ENCODE data around the gene CD24.

Gene CD24

DNA sequence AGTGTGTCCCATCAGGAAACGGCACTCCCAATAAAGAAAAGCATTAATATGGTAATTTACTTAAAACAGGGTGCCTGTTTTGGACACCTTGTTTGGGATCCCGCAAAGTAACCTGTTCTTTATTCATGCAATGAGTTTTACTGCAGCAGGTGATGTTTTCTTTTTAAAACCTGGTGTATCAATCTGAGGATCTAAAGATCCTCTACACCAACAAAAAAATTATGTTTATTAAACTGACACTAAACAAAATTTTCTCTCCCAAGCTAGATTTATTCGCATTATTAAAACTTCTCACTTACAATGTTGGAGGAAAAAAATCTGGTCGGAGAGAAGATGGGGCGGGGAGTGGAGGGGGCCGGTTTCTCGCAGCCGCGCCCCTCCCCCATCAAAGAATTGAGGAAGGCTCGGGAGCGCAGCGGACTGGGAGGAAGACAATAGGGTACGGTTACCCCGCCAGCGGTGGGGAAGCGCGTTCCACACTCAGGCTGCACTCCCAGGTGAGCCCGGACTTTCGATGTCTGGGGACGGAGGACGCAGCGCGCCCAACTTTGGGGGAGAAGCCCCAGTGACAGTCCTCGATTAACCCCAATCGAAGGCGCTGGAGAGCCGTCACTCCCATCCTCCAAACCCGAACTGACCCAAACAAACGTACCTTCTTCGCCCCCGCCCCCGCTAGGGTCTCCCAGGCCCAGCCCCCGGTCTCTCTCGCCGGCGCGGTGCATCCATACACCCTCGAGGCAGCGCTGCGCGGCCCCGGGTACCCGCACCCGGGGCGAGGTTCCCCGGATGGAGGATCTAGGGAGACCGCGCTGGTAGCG is 1.3 kb downstream of the CD24 start:
- TF ChIP-seq, protein P1, sequence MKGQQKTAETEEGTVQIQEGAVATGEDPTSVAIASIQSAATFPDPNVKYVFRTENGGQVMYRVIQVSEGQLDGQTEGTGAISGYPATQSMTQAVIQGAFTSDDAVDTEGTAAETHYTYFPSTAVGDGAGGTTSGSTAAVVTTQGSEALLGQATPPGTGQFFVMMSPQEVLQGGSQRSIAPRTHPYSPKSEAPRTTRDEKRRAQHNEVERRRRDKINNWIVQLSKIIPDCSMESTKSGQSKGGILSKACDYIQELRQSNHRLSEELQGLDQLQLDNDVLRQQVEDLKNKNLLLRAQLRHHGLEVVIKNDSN (IDR thresholded peaks at IDR 0.05) = no peak
- no peak for TF ChIP-seq RAD21 (IDR thresholded peaks at IDR 0.05; ENCODE audit: low read depth)
- TF ChIP-seq CEBPB (IDR thresholded peaks at IDR 0.05) = no peak
- no peak for TF ChIP-seq ZBTB7A (IDR thresholded peaks at IDR 0.05; ENCODE audit: low read depth)
- TF ChIP-seq EP300 (IDR thresholded peaks at IDR 0.05; ENCODE audit: borderline replicate concordance) = no peak
- no peak for TF ChIP-seq CREB1 (IDR thresholded peaks at IDR 0.05; ENCODE audit: low read depth)
- no peak for TF ChIP-seq YY1 (IDR thresholded peaks at IDR 0.05; ENCODE audit: low read depth)
- TF ChIP-seq, protein P2, sequence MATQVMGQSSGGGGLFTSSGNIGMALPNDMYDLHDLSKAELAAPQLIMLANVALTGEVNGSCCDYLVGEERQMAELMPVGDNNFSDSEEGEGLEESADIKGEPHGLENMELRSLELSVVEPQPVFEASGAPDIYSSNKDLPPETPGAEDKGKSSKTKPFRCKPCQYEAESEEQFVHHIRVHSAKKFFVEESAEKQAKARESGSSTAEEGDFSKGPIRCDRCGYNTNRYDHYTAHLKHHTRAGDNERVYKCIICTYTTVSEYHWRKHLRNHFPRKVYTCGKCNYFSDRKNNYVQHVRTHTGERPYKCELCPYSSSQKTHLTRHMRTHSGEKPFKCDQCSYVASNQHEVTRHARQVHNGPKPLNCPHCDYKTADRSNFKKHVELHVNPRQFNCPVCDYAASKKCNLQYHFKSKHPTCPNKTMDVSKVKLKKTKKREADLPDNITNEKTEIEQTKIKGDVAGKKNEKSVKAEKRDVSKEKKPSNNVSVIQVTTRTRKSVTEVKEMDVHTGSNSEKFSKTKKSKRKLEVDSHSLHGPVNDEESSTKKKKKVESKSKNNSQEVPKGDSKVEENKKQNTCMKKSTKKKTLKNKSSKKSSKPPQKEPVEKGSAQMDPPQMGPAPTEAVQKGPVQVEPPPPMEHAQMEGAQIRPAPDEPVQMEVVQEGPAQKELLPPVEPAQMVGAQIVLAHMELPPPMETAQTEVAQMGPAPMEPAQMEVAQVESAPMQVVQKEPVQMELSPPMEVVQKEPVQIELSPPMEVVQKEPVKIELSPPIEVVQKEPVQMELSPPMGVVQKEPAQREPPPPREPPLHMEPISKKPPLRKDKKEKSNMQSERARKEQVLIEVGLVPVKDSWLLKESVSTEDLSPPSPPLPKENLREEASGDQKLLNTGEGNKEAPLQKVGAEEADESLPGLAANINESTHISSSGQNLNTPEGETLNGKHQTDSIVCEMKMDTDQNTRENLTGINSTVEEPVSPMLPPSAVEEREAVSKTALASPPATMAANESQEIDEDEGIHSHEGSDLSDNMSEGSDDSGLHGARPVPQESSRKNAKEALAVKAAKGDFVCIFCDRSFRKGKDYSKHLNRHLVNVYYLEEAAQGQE (IDR thresholded peaks at IDR 0.05; ENCODE audit: low read depth) = no peak
- TF ChIP-seq TCF12 (IDR thresholded peaks at IDR 0.05; ENCODE audit: low read depth) = no peak
- TF ChIP-seq EGR1 (IDR thresholded peaks at IDR 0.05) = no peak
- no peak for TF ChIP-seq NFIC (IDR thresholded peaks at IDR 0.05)
- no peak for TF ChIP-seq FOXM1 (IDR thresholded peaks at IDR 0.05; ENCODE audit: borderline replicate concordance, low read depth)
- TF ChIP-seq TAF1 (IDR thresholded peaks at IDR 0.05; ENCODE audit: low read depth) = no peak

DNA sequence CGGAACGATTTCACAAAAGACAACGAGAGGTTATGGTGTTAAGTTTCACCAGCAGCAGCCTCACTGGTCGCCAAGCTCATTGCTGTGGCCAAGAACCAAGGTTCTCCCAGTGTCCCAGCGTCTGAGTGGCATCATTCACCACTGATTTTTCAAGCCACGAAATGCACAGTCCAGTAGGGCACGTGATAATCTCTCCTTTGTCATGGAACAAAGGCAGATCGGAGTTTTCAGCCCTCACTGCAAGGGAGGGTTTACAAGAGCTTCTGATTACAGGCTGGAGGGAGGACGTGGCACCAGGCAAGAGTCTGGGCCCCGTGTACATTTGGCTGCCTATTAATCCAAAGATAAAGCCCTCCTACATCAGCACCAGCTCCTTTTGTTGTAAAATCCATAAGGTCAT is 2.0 kb downstream of the CD24 start:
- TF ChIP-seq, protein P1 (IDR thresholded peaks at IDR 0.05) = no peak
- TF ChIP-seq TEAD4 (IDR thresholded peaks at IDR 0.05) = no peak
- TF ChIP-seq, protein P2 (IDR thresholded peaks at IDR 0.05; ENCODE audit: low read depth) = no peak
- no peak for TF ChIP-seq ZBTB7A (IDR thresholded peaks at IDR 0.05; ENCODE audit: low read depth)
- TF ChIP-seq CEBPB (IDR thresholded peaks at IDR 0.05) = no peak
- no peak for TF ChIP-seq YY1 (IDR thresholded peaks at IDR 0.05; ENCODE audit: low read depth)
- TF ChIP-seq TCF12 (IDR thresholded peaks at IDR 0.05; ENCODE audit: low read depth) = no peak
- TF ChIP-seq NFIC (IDR thresholded peaks at IDR 0.05) = no peak
- TF ChIP-seq RAD21 (IDR thresholded peaks at IDR 0.05; ENCODE audit: low read depth) = no peak
- TF ChIP-seq, protein P3, sequence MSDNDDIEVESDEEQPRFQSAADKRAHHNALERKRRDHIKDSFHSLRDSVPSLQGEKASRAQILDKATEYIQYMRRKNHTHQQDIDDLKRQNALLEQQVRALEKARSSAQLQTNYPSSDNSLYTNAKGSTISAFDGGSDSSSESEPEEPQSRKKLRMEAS (IDR thresholded peaks at IDR 0.05) = no peak
- TF ChIP-seq CREB1 (IDR thresholded peaks at IDR 0.05; ENCODE audit: low read depth) = no peak
- TF ChIP-seq EGR1 (IDR thresholded peaks at IDR 0.05) = no peak
- TF ChIP-seq TAF1 (IDR thresholded peaks at IDR 0.05; ENCODE audit: low read depth) = no peak
- no peak for TF ChIP-seq EP300 (IDR thresholded peaks at IDR 0.05; ENCODE audit: borderline replicate concordance)
- TF ChIP-seq FOXM1 (IDR thresholded peaks at IDR 0.05; ENCODE audit: borderline replicate concordance, low read depth) = no peak

DNA sequence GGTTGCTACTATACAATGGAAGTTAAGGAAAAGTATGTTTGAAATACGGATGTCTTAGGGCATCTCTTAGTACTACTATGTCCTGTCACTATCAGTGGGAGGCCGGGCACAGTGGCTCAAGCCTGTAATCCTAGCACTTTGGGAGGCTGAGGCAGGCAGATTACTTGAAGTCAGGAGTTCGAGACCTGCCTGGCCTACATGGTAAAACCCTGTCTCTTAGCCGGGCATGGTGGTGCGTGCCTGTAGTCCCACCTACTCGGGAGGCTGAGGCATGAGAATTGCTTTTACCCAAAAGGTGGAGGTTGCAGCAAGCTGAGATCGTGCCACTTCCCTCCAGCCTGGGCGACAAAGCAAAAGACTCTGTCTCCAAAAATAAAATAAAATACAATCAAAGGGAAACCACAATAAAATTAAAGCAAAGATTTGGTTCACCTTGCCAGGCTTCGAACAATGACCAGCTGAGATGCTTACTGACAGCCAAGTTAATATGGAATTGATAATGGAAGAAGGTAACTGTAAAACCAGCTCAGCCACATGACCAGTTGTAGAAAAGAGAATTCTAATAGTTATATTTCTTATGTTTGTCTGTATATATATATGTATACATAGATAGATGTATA is 6.5 kb downstream of the CD24 start:
- TF ChIP-seq CEBPB (IDR thresholded peaks at IDR 0.05) (no peak), FOXM1 (IDR thresholded peaks at IDR 0.05; ENCODE audit: borderline replicate concordance, low read depth) (no peak), TAF1 (IDR thresholded peaks at IDR 0.05; ENCODE audit: low read depth) (no peak), CREB1 (IDR thresholded peaks at IDR 0.05; ENCODE audit: low read depth) (no peak), TCF12 (IDR thresholded peaks at IDR 0.05; ENCODE audit: low read depth) (no peak), NFIC (IDR thresholded peaks at IDR 0.05) (no peak), YY1 (IDR thresholded peaks at IDR 0.05; ENCODE audit: low read depth) (no peak)
- TF ChIP-seq, protein P3 (IDR thresholded peaks at IDR 0.05) = no peak
- TF ChIP-seq, protein P1 (IDR thresholded peaks at IDR 0.05) = no peak

DNA sequence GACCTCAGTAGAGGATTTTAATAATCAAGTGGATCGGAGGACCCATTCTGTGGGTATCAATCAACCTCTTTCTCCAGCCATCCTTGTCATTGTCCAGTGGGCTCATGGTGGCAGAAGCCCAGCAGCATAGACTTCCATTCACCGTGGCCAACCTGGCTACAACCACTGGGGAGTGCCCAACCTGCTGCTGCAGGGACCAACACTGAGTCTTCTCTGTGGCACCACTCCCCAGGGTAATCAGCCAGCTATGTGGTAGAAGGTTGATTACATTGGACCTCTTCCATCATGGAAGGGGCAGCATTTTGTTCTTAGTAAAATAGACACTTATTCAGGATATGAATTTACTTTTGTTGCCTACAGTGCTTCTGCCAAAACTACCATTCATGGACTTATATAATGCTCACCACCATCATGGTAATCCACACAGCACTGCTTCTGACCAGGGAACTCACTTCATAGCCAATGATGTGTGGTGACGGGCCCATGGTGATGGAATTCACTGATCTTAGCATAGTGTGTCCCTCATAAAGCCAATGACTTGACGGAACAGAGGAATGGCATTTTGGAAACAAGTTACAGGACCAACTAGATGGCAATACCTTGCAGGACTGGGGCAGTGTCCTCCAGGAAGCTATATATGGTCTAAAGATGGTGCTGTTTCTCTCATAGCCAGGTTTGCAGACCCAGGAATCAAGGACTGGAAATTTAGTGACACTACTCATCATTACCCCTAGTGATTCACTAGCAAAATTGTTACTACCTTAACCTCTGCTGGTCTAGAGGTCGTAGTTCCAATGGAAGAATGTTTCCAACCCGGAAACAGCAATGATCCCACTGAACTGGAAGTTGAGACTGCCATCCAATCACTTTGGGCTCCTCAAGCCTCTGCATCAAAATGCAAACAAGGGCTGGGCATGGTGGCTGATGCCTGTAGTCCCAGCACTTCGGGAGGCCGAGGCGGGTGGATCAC is 7.6 kb downstream of the CD24 start:
- TF ChIP-seq TEAD4 (IDR thresholded peaks at IDR 0.05) = no peak
- TF ChIP-seq ZBTB7A (IDR thresholded peaks at IDR 0.05; ENCODE audit: low read depth) = no peak
- TF ChIP-seq, protein P3 (IDR thresholded peaks at IDR 0.05) = no peak
- no peak for TF ChIP-seq NFIC (IDR thresholded peaks at IDR 0.05)
- TF ChIP-seq CREB1 (IDR thresholded peaks at IDR 0.05; ENCODE audit: low read depth) = no peak
- TF ChIP-seq CEBPB (IDR thresholded peaks at IDR 0.05) = no peak
- no peak for TF ChIP-seq RAD21 (IDR thresholded peaks at IDR 0.05; ENCODE audit: low read depth)
- TF ChIP-seq EGR1 (IDR thresholded peaks at IDR 0.05) = no peak
- no peak for TF ChIP-seq YY1 (IDR thresholded peaks at IDR 0.05; ENCODE audit: low read depth)
- no peak for TF ChIP-seq TAF1 (IDR thresholded peaks at IDR 0.05; ENCODE audit: low read depth)
- TF ChIP-seq, protein P1 (IDR thresholded peaks at IDR 0.05) = no peak
